HG02973 (cell line): Measurements from ENCODE around the gene FLVCR2.
A peak's percentile ranks its signal among the peaks of the same experiment; 100 is the strongest.
"Not testable (repeated sequence)": the region's sequence is repeated elsewhere in the genome, so short reads cannot be mapped to it uniquely, and the experiment has no call there.

Experiments
- ATAC-seq: cut with Tn5 transposase; IDR thresholded peaks from one replicate; pipeline ENCODE4 v1.9.1; 2021; ENCODE audit warnings: moderate library complexity; ENCODE audit not compliant: unreplicated experiment

Gene FLVCR2

GRCh38 chr14:75660238-75660629 lies 81.8 kb downstream of the FLVCR2 start:
- no peak for ATAC-seq

DNA sequence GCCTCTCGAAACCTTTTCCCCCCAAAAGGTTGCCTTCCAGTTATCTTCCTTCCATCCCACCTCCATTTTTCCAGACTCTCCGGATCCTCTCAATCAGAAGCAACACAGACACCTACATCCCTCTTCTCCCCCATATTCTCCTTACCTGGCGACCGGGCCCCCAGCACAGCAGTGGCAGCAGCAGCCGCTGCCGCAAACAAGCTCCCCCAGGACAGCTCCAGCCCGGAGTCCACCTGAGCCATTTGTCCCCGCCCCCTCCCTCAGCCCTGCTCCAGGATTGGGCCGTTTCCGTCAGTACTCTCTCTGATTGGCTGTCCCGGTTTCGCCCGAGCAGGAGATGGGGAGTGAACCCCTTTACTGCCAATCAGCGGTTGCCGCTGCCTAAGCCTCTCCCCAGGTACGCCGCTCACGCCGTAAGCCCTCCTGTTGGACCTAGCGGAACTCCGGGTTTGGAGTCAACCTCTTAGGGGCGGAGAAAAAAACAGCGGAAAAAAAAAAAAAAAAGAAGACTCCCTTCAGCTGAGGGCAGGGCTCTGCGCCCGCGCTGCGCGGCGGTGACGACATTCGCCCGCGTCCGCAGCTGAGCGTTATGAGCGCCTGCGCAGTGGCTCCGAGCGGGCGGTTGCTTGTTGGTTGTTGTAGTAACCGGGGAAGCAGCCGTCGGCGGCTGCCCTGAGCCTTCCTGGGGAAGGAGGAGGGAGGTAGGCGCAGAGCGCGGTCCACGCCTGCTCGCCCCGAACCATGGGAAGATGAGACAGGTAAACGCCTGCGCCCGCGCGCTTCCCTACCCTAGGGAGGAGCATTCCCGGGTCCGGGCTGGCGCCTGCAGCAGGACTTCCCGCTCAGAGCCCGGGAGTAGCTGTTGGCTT lies 82.4 kb downstream of the FLVCR2 start, which contains the start of the genes ERG28 and TTLL5:
ERG28 (minus strand) TSS at position 247 of the 869 bp plus-strand sequence. CDS start 3,374 bp downstream, outside the sequence.
TTLL5 (plus strand) TSS at position 617 of the 869 bp plus-strand sequence. CDS start 1,904 bp downstream, outside the sequence.
- ATAC-seq, result peak; percentile 93

DNA sequence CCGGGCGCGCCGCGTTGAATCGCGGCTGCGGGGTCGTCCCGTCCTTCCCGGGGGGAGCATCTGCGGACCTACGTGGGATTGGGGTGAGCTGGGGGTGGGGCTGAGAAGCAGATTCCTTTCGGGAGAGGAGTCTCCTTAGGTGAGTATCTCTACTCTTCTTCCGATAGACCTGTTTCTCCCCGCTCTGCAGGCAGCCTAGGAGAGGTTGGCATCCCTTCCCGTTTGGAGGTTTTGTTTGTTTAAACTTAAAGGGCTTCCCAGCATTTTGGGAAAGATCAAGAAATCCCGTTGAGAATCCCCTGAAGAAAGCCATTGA lies 83.0 kb downstream of the FLVCR2 start:
- no peak for ATAC-seq

GRCh38 chr14:75662966-75663365 lies 84.5 kb downstream of the FLVCR2 start:
- no peak for ATAC-seq

DNA sequence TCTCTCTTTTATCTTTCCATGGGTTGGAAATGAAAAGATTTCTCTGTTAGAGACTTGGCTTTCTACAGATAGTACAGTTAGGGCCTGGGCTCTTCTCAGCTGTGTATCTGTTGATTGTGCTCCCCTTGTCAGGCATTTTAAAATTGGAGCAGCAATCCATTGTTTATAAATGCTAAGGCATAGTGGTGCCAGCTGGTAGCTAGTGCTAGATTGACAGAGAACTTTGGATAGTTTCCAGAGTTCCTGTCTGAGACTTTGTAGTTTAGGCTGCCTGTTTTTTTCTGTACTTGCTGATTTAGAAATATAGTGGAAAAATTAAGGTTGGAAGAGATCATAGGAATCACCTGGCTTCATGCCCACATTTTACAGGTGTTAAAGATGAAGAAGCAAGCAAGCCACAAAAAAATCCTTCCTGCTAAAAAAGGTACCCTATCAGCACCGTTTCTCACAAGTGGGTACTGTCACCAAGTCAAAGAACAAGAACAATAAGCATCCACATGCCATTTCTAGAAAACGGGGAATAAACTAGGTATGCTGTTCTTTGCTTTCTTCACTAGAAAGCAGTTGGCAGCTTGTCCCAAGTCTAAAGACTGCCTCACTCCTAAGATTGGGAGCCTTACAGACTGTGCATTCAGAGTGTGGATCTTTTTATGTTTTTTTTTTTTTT lies 88.8 kb downstream of the FLVCR2 start:
- ATAC-seq, result no peak

- no peak for ATAC-seq
These were observed 94.3 kb downstream of the FLVCR2 start for GRCh38 chr14:75672605-75673192.

DNA sequence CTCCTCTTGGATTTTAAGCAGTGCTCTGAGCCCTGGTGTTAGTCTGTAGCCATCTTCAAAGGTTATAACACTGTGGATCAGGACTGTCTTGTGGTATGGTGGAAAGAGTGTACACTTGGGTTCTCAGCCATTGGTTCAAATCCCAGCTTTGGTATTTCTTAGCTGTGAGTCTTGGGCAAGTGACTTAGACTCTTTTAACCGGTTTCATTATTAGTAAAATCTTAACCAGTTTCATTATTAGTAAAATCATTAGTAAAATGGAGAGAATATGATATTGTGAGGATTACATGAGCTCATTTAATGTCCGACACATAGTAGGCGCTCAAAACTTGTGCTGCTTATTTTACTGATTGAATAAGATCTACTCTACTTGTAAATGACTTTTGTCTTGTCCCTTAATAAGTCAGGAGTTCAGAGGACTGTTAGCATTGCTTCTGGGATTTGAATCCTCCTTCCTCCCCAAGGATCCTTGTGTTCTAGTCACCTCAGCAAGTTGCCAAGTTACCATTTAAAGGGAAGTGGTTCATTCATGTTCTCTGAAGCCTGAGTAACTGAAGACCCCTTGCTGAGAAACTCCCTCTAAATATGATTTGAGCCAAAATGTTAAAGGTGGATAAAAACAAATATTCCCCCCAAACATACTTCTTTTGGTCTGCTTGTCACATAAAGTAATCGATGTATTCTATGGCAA lies 95.1 kb downstream of the FLVCR2 start:
- ATAC-seq, result peak; percentile 65

GRCh38 chr14:75675265-75675960 lies 97.0 kb downstream of the FLVCR2 start:
- no peak for ATAC-seq

DNA sequence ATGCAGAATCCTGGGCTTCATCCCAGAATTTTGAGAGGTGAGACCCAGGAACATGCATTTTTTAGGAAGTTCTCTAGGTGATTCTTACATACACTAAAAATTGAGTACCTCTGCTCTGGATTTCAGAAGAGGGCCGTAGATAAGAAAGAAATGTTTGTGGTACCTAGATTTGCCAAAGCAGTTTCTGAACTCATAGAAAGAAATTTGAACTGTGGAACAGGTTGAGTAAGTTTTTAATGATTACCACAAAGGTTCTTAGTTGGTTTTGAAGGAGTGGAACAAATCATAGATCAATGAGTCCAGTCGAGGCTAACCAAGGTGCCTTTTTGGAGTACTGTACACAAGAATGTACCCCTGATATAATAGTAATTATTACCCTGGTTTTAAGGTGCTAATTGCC lies 107.5 kb downstream of the FLVCR2 start:
- ATAC-seq, result no peak

GRCh38 chr14:75689012-75689411 lies 110.6 kb downstream of the FLVCR2 start:
- ATAC-seq, result no peak

DNA sequence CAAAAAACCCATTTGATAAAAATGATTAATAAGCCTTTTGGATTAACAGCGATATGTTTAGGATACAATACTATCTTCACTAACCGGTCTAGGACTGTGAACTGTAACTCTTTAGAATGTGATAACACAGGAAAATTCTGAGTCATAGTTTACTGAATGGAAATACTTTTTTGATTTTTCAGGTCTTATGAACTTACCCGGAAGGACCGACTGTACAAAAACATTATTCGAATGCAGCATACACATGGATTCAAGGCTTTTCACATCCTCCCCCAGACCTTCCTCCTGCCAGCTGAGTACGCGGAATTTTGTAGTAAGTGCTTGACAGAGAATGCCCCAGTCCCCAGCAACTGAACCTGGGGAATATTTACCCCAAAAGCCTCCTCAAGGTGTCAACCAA lies 111.6 kb downstream of the FLVCR2 start:
- no peak for ATAC-seq

GRCh38 chr14:75695025-75695424 lies 116.6 kb downstream of the FLVCR2 start:
- not testable (repeated sequence) for ATAC-seq

- ATAC-seq, result no peak
These were observed 119.0 kb downstream of the FLVCR2 start for GRCh38 chr14:75697386-75697785.
